ENCODE measurements around the gene NCBP2L. TPM values are rescaled to one million over a fixed set of nuclear protein-coding genes. Genes with fewer than 3 reads are reported as not detected.

NCBP2L gene
- polyA plus RNA-seq, 1 donor (not counting 4 experiments of a cell fraction or from before 2014, with no cell fraction given) = not detected

GRCh38 chrX:107776649-107777535, 641 bp upstream of the NCBP2L start:
- TF ChIP-seq CTCF (optimal IDR thresholded peaks at IDR 0.05 in 1 of 3, IDR thresholded peaks at IDR 0.05 in 1 of 3, conservative IDR thresholded peaks at IDR 0.05 in 1 of 3; ENCODE audit: extremely low read depth in 1 of 3, insufficient read depth in 2 of 3, low read length in 3 of 3) (peak; percentile 58 to 84 (median 77)), EZH2 (IDR thresholded peaks at IDR 0.05; ENCODE audit: low read length) (no peak)
- Histone ChIP-seq H3K9me1 (ENCODE audit: control insufficient read depth, extremely low read depth, insufficient read depth, low read length) (no peaks in the 10 kb centered on the region), H3K4me2 (ENCODE audit: control insufficient read depth, extremely low read depth, insufficient read depth, low read depth, low read length) (peak overlapping the region; percentile 74), H3K36me3 (ENCODE audit: control insufficient read depth in 2 of 2, extremely low read depth in 1 of 2, insufficient read depth in 2 of 2, low read length in 2 of 2) (no peaks in the 10 kb centered on the region), H2AFZ (ENCODE audit: control insufficient read depth, low read length) (peak overlapping the region; percentile 52), H3K27me3 (ENCODE audit: control insufficient read depth, extremely low read depth, insufficient read depth, low read length) (peaks cover 8% of the 10 kb centered on the region), H3K4me3 (ENCODE audit: control insufficient read depth in 2 of 3, extremely low read depth in 1 of 3, insufficient read depth in 2 of 3, low read depth in 1 of 3, low read length in 3 of 3) (peak overlapping the region; percentile 29 to 47 (median 43)), H4K20me1 (ENCODE audit: control insufficient read depth, extremely low read depth, insufficient read depth, low read length) (no peaks in the 10 kb centered on the region), H3K79me2 (ENCODE audit: control insufficient read depth, insufficient read depth, low read length) (no peaks in the 10 kb centered on the region), H3K9ac (ENCODE audit: control insufficient read depth, extremely low read depth, insufficient read depth, low read length) (peak overlapping the region; percentile 62), H3K4me1 (ENCODE audit: control insufficient read depth, extremely low read depth, insufficient read depth, low read length) (peaks cover 6% of the 10 kb centered on the region), H3K27ac (ENCODE audit: control insufficient read depth, insufficient read depth, low read length) (no peak overlapping the region), H3K9me3 (ENCODE audit: control insufficient read depth, low read depth, low read length) (no peaks in the 10 kb centered on the region)
- DNase-seq (ENCODE audit: low read depth, low spot score) = peak; percentile 69
- dilution Hi-C loops (cut with MboI; ENCODE audit: extremely low pct_ligation_motif_present, low sequenced_read_pairs) = no loop called here
- FAIRE-seq = peak; percentile 91

- H3K79me2 ChIP-seq (ENCODE audit: control insufficient read depth, insufficient read depth, low read length) = no peaks in the 10 kb centered on the region
- H3K4me2 ChIP-seq (ENCODE audit: control insufficient read depth, extremely low read depth, insufficient read depth, low read depth, low read length) = no peak overlapping the region
- no peaks in the 10 kb centered on the region for H3K9me1 ChIP-seq (ENCODE audit: control insufficient read depth, extremely low read depth, insufficient read depth, low read length)
- no peak overlapping the region for H3K27ac ChIP-seq (ENCODE audit: control insufficient read depth, insufficient read depth, low read length)
- no peaks in the 10 kb centered on the region for H4K20me1 ChIP-seq (ENCODE audit: control insufficient read depth, extremely low read depth, insufficient read depth, low read length)
- H3K4me3 ChIP-seq (ENCODE audit: control insufficient read depth in 2 of 3, extremely low read depth in 1 of 3, insufficient read depth in 2 of 3, low read depth in 1 of 3, low read length in 3 of 3) = no peak overlapping the region
- DNase-seq (ENCODE audit: low read depth, low spot score) (no peak), FAIRE-seq (no peak)
- H2AFZ ChIP-seq (ENCODE audit: control insufficient read depth, low read length) = no peak overlapping the region
- no peaks in the 10 kb centered on the region for H3K27me3 ChIP-seq (ENCODE audit: control insufficient read depth, extremely low read depth, insufficient read depth, low read length)
- H3K4me1 ChIP-seq (ENCODE audit: control insufficient read depth, extremely low read depth, insufficient read depth, low read length) = no peaks in the 10 kb centered on the region
- no peak overlapping the region for H3K9ac ChIP-seq (ENCODE audit: control insufficient read depth, extremely low read depth, insufficient read depth, low read length)
- H3K9me3 ChIP-seq (ENCODE audit: control insufficient read depth, low read depth, low read length) = no peaks in the 10 kb centered on the region
- dilution Hi-C loops (cut with MboI; ENCODE audit: extremely low pct_ligation_motif_present, low sequenced_read_pairs) = no loop called here
- TF ChIP-seq EZH2 (IDR thresholded peaks at IDR 0.05; ENCODE audit: low read length) = no peak
- no peak for TF ChIP-seq CTCF (optimal IDR thresholded peaks at IDR 0.05 in 1 of 3, IDR thresholded peaks at IDR 0.05 in 1 of 3, conservative IDR thresholded peaks at IDR 0.05 in 1 of 3; ENCODE audit: extremely low read depth in 1 of 3, insufficient read depth in 2 of 3, low read length in 3 of 3)
- no peaks in the 10 kb centered on the region for H3K36me3 ChIP-seq (ENCODE audit: control insufficient read depth in 2 of 2, extremely low read depth in 1 of 2, insufficient read depth in 2 of 2, low read length in 2 of 2)
Measured at GRCh38 chrX:107780525-107780924, 3.0 kb downstream of the NCBP2L start.

Measured in keratinocyte (primary cell).